ENCODE results near the gene GDI1.

The GDI1 gene

GRCh38 chrX:154470914-154471568 lies 34.1 kb downstream of the GDI1 start:
- Histone ChIP-seq H3K9me3 (ENCODE audit: low read depth, low read length) (no peaks in the 10 kb centered on the region), H3K9ac (ENCODE audit: insufficient read length) (no peak overlapping the region), H3K27ac (no peak overlapping the region), H3K36me3 (ENCODE audit: insufficient read depth, low read length) (no peaks in the 10 kb centered on the region; the same call in 1 of the 2 replicates), H3K4me3 (no peak overlapping the region)
- TF ChIP-seq POLR2AphosphoS5 (IDR thresholded peaks at IDR 0.05; ENCODE audit: borderline replicate concordance, low read depth, low read length): no peak
- no peak for TF ChIP-seq FOXP2 (optimal IDR thresholded peaks at IDR 0.05; ENCODE audit: control extremely low read depth, extremely low read length, insufficient read depth)
- no peak for TF ChIP-seq EZH2 (IDR thresholded peaks at IDR 0.05)
- no peak for DNase-seq (ENCODE audit: low read depth, low spot score)

GRCh38 chrX:154471839-154472684 lies 35.1 kb downstream of the GDI1 start:
- no peak for TF ChIP-seq POLR2AphosphoS5 (IDR thresholded peaks at IDR 0.05; ENCODE audit: borderline replicate concordance, low read depth, low read length)
- no peak for TF ChIP-seq EZH2 (IDR thresholded peaks at IDR 0.05)
- TF ChIP-seq FOXP2 (optimal IDR thresholded peaks at IDR 0.05; ENCODE audit: control extremely low read depth, extremely low read length, insufficient read depth): no peak
- Histone ChIP-seq H3K9ac (ENCODE audit: insufficient read length) (no peak overlapping the region), H3K36me3 (ENCODE audit: insufficient read depth, low read length) (no peaks in the 10 kb centered on the region; the same call in 1 of the 2 replicates), H3K27ac (no peak overlapping the region), H3K4me3 (no peak overlapping the region), H3K9me3 (ENCODE audit: low read depth, low read length) (no peaks in the 10 kb centered on the region)
- no peak for DNase-seq (ENCODE audit: low read depth, low spot score)

- Histone ChIP-seq H3K9me3 (ENCODE audit: low read depth, low read length) (no peaks in the 10 kb centered on the region), H3K4me3 (no peak overlapping the region), H3K9ac (ENCODE audit: insufficient read length) (no peak overlapping the region), H3K27ac (no peak overlapping the region), H3K36me3 (ENCODE audit: insufficient read depth, low read length) (no peaks in the 10 kb centered on the region; the same call in 1 of the 2 replicates)
- TF ChIP-seq FOXP2 (optimal IDR thresholded peaks at IDR 0.05; ENCODE audit: control extremely low read depth, extremely low read length, insufficient read depth) (no peak), EZH2 (IDR thresholded peaks at IDR 0.05) (no peak), POLR2AphosphoS5 (IDR thresholded peaks at IDR 0.05; ENCODE audit: borderline replicate concordance, low read depth, low read length) (no peak)
- no peak for DNase-seq (ENCODE audit: low read depth, low spot score)
Measured at GRCh38 chrX:154472685-154473632, 36.0 kb downstream of the GDI1 start.

- Histone ChIP-seq H3K9ac (ENCODE audit: insufficient read length) (no peak overlapping the region), H3K9me3 (ENCODE audit: low read depth, low read length) (no peaks in the 10 kb centered on the region), H3K36me3 (ENCODE audit: insufficient read depth, low read length) (no peaks in the 10 kb centered on the region; the same call in 1 of the 2 replicates), H3K4me3 (no peak overlapping the region), H3K27ac (no peak overlapping the region)
- TF ChIP-seq FOXP2 (optimal IDR thresholded peaks at IDR 0.05; ENCODE audit: control extremely low read depth, extremely low read length, insufficient read depth) (no peak), EZH2 (IDR thresholded peaks at IDR 0.05) (no peak), POLR2AphosphoS5 (IDR thresholded peaks at IDR 0.05; ENCODE audit: borderline replicate concordance, low read depth, low read length) (no peak)
- DNase-seq (ENCODE audit: low read depth, low spot score): no peak
Measured at GRCh38 chrX:154473683-154474082, 36.7 kb downstream of the GDI1 start.

GRCh38 chrX:154476821-154477220 lies 39.9 kb downstream of the GDI1 start:
- Histone ChIP-seq H3K36me3 (ENCODE audit: insufficient read depth, low read length) (no peaks in the 10 kb centered on the region), H3K9ac (ENCODE audit: insufficient read length) (no peak overlapping the region), H3K27ac (no peak overlapping the region), H3K9me3 (ENCODE audit: low read depth, low read length) (no peaks in the 10 kb centered on the region), H3K4me3 (no peak overlapping the region)
- TF ChIP-seq POLR2AphosphoS5 (IDR thresholded peaks at IDR 0.05; ENCODE audit: borderline replicate concordance, low read depth, low read length) (no peak), EZH2 (IDR thresholded peaks at IDR 0.05) (no peak), FOXP2 (optimal IDR thresholded peaks at IDR 0.05; ENCODE audit: control extremely low read depth, extremely low read length, insufficient read depth) (no peak)
- DNase-seq (ENCODE audit: low read depth, low spot score): no peak

- Histone ChIP-seq H3K9me3 (ENCODE audit: low read depth, low read length) (no peaks in the 10 kb centered on the region), H3K4me3 (peak overlapping the region; percentile 79), H3K27ac (no peak overlapping the region), H3K36me3 (ENCODE audit: insufficient read depth, low read length) (no peaks in the 10 kb centered on the region), H3K9ac (ENCODE audit: insufficient read length) (peak overlapping the region; percentile 62)
- no peak for TF ChIP-seq POLR2AphosphoS5 (IDR thresholded peaks at IDR 0.05; ENCODE audit: borderline replicate concordance, low read depth, low read length)
- TF ChIP-seq EZH2 (IDR thresholded peaks at IDR 0.05): no peak
- TF ChIP-seq FOXP2 (optimal IDR thresholded peaks at IDR 0.05; ENCODE audit: control extremely low read depth, extremely low read length, insufficient read depth): no peak
- DNase-seq (ENCODE audit: low read depth, low spot score): no peak
Measured at GRCh38 chrX:154477891-154478477, 41.0 kb downstream of the GDI1 start.

GRCh38 chrX:154478728-154479622 lies 42.0 kb downstream of the GDI1 start, which contains the start of gene LAGE3:
TSS of gene LAGE3 (minus strand) at chrX:154479281. CDS start at chrX:154478915, 366 bp downstream.
- peak within 1 kb of the TSS; percentile 62 for H3K9ac ChIP-seq (ENCODE audit: insufficient read length)

More at GRCh38 chrX:154478728-154479622, 42.0 kb downstream of the GDI1 start, which contains the start of gene LAGE3:
- Histone ChIP-seq H3K27ac (peak within 1 kb of the TSS; percentile 80), H3K4me3 (peak within 1 kb of the TSS; percentile 79), H3K36me3 (ENCODE audit: insufficient read depth, low read length) (no peaks in the 10 kb centered on the region), H3K9me3 (ENCODE audit: low read depth, low read length) (no peaks in the 10 kb centered on the region)
- DNase-seq (ENCODE audit: low read depth, low spot score): peak; percentile 16
- TF ChIP-seq POLR2AphosphoS5 (IDR thresholded peaks at IDR 0.05; ENCODE audit: borderline replicate concordance, low read depth, low read length) (peak; percentile 72; the same call in 1 of the 2 replicates), FOXP2 (optimal IDR thresholded peaks at IDR 0.05; ENCODE audit: control extremely low read depth, extremely low read length, insufficient read depth) (no peak)

Measured in SK-N-MC (cell line).